GM23338 (cell line): ENCODE data around the gene OSGEPL1. TPM values are rescaled to one million over a fixed set of nuclear protein-coding genes. Genes with fewer than 3 reads are reported as not detected.

Source experiments
- ATAC-seq: fragments of 200-7000 bp; cut with Tn5 transposase; 3 replicates; pipeline ENCODE4 v1.9.1; 2020
- DNase-seq: peaks from one replicate; pipeline ENCODE4 v3.0.0-alpha.2; 2015; ENCODE audit warnings: low spot score
- H2AFZ ChIP-seq: fragments of 200-600 bp; sonication (generic); 2 replicates; pipeline ENCODE4 v1.8.0; 2016; ENCODE audit warnings: antibody characterized with exemption, mild to moderate bottlenecking, moderate library complexity
- H3F3A ChIP-seq: fragments of 200-600 bp; sonication (generic); replicated peaks from 2 replicates; pipeline ENCODE4 v1.8.0; 2017; ENCODE audit warnings: antibody characterized with exemption, mixed run types, low read depth
- H3K27ac ChIP-seq: fragments of 200-600 bp; sonication (generic); 2 replicates; pipeline ENCODE4 v1.6.1; 2016; ENCODE audit warnings: low read depth
- H3K27me3 ChIP-seq: fragments of 200-600 bp; sonication (generic); 2 replicates; pipeline ENCODE4 v1.8.0; 2016; ENCODE audit warnings: mild to moderate bottlenecking, mixed run types, moderate library complexity; ENCODE audit not compliant: insufficient read depth
- H3K36me3 ChIP-seq: fragments of 200-600 bp; sonication (generic); 2 replicates; pipeline ENCODE4 v1.8.0; 2016; ENCODE audit warnings: mild to moderate bottlenecking; ENCODE audit not compliant: insufficient read depth
- H3K4me1 ChIP-seq: fragments of 200-600 bp; sonication (generic); 2 replicates; pipeline ENCODE4 v1.8.0; 2016; ENCODE audit warnings: mild to moderate bottlenecking, moderate library complexity; ENCODE audit not compliant: insufficient read depth
- H3K4me2 ChIP-seq: fragments of 200-600 bp; sonication (generic); 2 replicates; pipeline ENCODE4 v1.7.1; 2017; ENCODE audit warnings: mixed run types
- H3K4me3 ChIP-seq: fragments of 200-600 bp; sonication (generic); 2 replicates; pipeline ENCODE4 v1.6.1; 2016; ENCODE audit warnings: mixed run types
- H3K79me2 ChIP-seq: fragments of 200-600 bp; sonication (generic); replicated peaks from 2 replicates; pipeline ENCODE4 v1.8.0; 2017; ENCODE audit warnings: mild to moderate bottlenecking; ENCODE audit not compliant: insufficient read depth
- H3K9me2 ChIP-seq: fragments of 200-600 bp; sonication (generic); 2 replicates; pipeline ENCODE4 v1.8.0; 2017; ENCODE audit not compliant: insufficient read depth
- H4K20me1 ChIP-seq: fragments of 200-600 bp; sonication (generic); replicated peaks from 2 replicates; pipeline ENCODE4 v1.8.0; 2017; ENCODE audit warnings: mild to moderate bottlenecking; ENCODE audit not compliant: insufficient read depth
- H3K27ac Mint-ChIP-seq: 2 replicates; pipeline ENCODE4 v1.8.0; 2020; ENCODE audit warnings: inconsistent platforms, mild to moderate bottlenecking, moderate library complexity, mixed read lengths
- H3K27me3 Mint-ChIP-seq: 3 replicates; pipeline ENCODE4 v1.8.0; 2022; ENCODE audit warnings: low read depth, mild to moderate bottlenecking, moderate library complexity, mixed read lengths, inconsistent platforms; ENCODE audit not compliant: insufficient read depth, poor library complexity
- H3K36me3 Mint-ChIP-seq: 3 replicates; pipeline ENCODE4 v1.8.0; 2021; ENCODE audit warnings: low read depth, mild to moderate bottlenecking, inconsistent platforms, moderate library complexity, mixed read lengths
- H3K4me1 Mint-ChIP-seq: 3 replicates; pipeline ENCODE4 v1.8.0; 2020; ENCODE audit warnings: mild to moderate bottlenecking, inconsistent platforms, mixed read lengths
- H3K4me3 Mint-ChIP-seq: 3 replicates; pipeline ENCODE4 v1.8.0; 2021; ENCODE audit warnings: moderate library complexity, mild to moderate bottlenecking, inconsistent platforms, mixed read lengths
- H3K9me3 Mint-ChIP-seq: 3 replicates; pipeline ENCODE4 v1.8.0; 2020; ENCODE audit warnings: moderate library complexity, mild to moderate bottlenecking, inconsistent platforms, mixed read lengths
- CTCF ChIP-seq, 2 experiments: fragments of 200-600 bp in 1 of 2; sonication (generic) in 1 of 2; conservative IDR thresholded peaks; 2 replicates each; pipeline versions ENCODE4 v1.5.1 to v1.6.1; 2016 to 2017; ENCODE audit warnings: antibody characterized with exemption in 2 of 2, low read depth in 2 of 2, mild to moderate bottlenecking in 2 of 2, moderate library complexity in 1 of 2
- ETS1 ChIP-seq: IDR thresholded peaks from 2 replicates; pipeline ENCODE4 v1.6.1; 2016; ENCODE audit warnings: antibody characterized with exemption
- EZH2phosphoT487 ChIP-seq: fragments of 200-600 bp; sonication (generic); IDR thresholded peaks from one replicate; pipeline ENCODE4 v1.8.1; 2018; ENCODE audit warnings: antibody characterized with exemption; ENCODE audit not compliant: unreplicated experiment
- JUNB ChIP-seq: IDR thresholded peaks from one replicate; pipeline ENCODE4 v1.6.1; 2016; ENCODE audit warnings: antibody characterized with exemption; ENCODE audit not compliant: unreplicated experiment
- NANOG ChIP-seq: IDR thresholded peaks from 2 replicates; pipeline ENCODE4 v1.6.1; 2016; ENCODE audit warnings: antibody characterized with exemption, borderline replicate concordance
- POLR2AphosphoS5 ChIP-seq: IDR thresholded peaks from 2 replicates; pipeline ENCODE4 v1.6.1; 2016; ENCODE audit warnings: antibody characterized with exemption, low read depth
- STAT1 ChIP-seq: IDR thresholded peaks from one replicate; pipeline ENCODE4 v1.6.1; 2016; ENCODE audit warnings: antibody characterized with exemption; ENCODE audit not compliant: unreplicated experiment
- ZNF462 ChIP-seq: fragments of 250-450 bp; sonication (Bioruptor Pico); IDR thresholded peaks from 2 replicates; pipeline ENCODE4 v1.5.0; 2020; ENCODE audit warnings: mild to moderate bottlenecking, moderate library complexity
- polyA plus RNA-seq: library from polyadenylated mRNA; unstranded; fragments of >200 nt; fragmentation: Nextera tagmentation; extraction: Ambion mirVana; gene quantifications from 2 replicates; pipeline ENCODE4 v1.2.1, GENCODE V29; 2016
- total RNA-seq: library from RNA; depleted of rRNA; stranded (reverse); fragments of >200 nt; shearing (Covaris generic); gene quantifications from 2 replicates; pipeline ENCODE4 v1.2.3, GENCODE V29; 2014

Gene OSGEPL1
- total and polyA plus RNA-seq, 2 experiments from 2014 or later, result 19.6 to 23.1 TPM

GRCh38 chr2:189799030-189799331, 36.4 kb upstream of the OSGEPL1 start (continued):
- TF ChIP-seq ETS1, result no peak
- TF ChIP-seq POLR2AphosphoS5, result no peak

GRCh38 chr2:189798312-189799029, 35.9 kb upstream of the OSGEPL1 start:
- Mint-ChIP-seq H3K36me3 (peaks cover 55% of the 10 kb centered on the region), H3K27me3 (no peaks in the 10 kb centered on the region), H3K4me3 (no peak overlapping the region), H3K27ac (no peak overlapping the region), H3K4me1 (no peaks in the 10 kb centered on the region), H3K9me3 (no peaks in the 10 kb centered on the region)
- H3K36me3 ChIP-seq, result peaks cover 19% of the 10 kb centered on the region; the same call in 1 of the 2 replicates
- H3K27me3 ChIP-seq, result no peaks in the 10 kb centered on the region
- DNase-seq, result no peak
- no peak for ATAC-seq
- TF ChIP-seq NANOG (no peak), CTCF (conservative IDR thresholded peaks at IDR 0.05; ENCODE audit: low read depth in 2 of 2) (peak in 1 of 2 experiments; percentile 55; a peak in 3 of 4 replicates)
- H3F3A ChIP-seq, result no peaks in the 10 kb centered on the region
- H3K27ac ChIP-seq, result no peak overlapping the region
- no peaks in the 10 kb centered on the region for H3K9me2 ChIP-seq
- H4K20me1 ChIP-seq, result 0 out of 2 replicates have a peak, but pooled peaks cover 6% of the 10 kb centered on the region
- H3K4me2 ChIP-seq, result no peak overlapping the region
- H3K4me3 ChIP-seq, result no peak overlapping the region
- H2AFZ ChIP-seq, result no peak overlapping the region
- no peaks in the 10 kb centered on the region for H3K4me1 ChIP-seq
- peaks cover 9% of the 10 kb centered on the region; the same call in 1 of the 2 replicates for H3K79me2 ChIP-seq

- H3K36me3 ChIP-seq, result peaks cover 25% of the 10 kb centered on the region; the same call in 1 of the 2 replicates
- peaks cover 59% of the 10 kb centered on the region for H3K36me3 Mint-ChIP-seq
- no peaks in the 10 kb centered on the region for H3F3A ChIP-seq
- no peak for ATAC-seq
- H4K20me1 ChIP-seq, result 0 out of 2 replicates have a peak, but pooled peaks cover 10% of the 10 kb centered on the region
- no peak for DNase-seq
- H3K79me2 ChIP-seq, result peaks cover 12% of the 10 kb centered on the region; the same call in 1 of the 2 replicates
- H3K4me1 Mint-ChIP-seq, result no peaks in the 10 kb centered on the region
- H3K4me2 ChIP-seq, result no peak overlapping the region
- no peak overlapping the region for H2AFZ ChIP-seq
- H3K27ac ChIP-seq, result no peak overlapping the region
- no peak overlapping the region for H3K27ac Mint-ChIP-seq
- H3K9me3 Mint-ChIP-seq, result no peaks in the 10 kb centered on the region
- no peaks in the 10 kb centered on the region for H3K4me1 ChIP-seq
- H3K27me3 Mint-ChIP-seq, result no peaks in the 10 kb centered on the region
- H3K9me2 ChIP-seq, result no peaks in the 10 kb centered on the region
- no peaks in the 10 kb centered on the region for H3K27me3 ChIP-seq
- no peak overlapping the region for H3K4me3 ChIP-seq
- H3K4me3 Mint-ChIP-seq, result no peak overlapping the region
- TF ChIP-seq NANOG (no peak), ZNF462 (no peak), JUNB (no peak), ETS1 (no peak), POLR2AphosphoS5 (no peak), STAT1 (no peak), EZH2phosphoT487 (no peak)
Measured at GRCh38 chr2:189797902-189798301, 35.3 kb upstream of the OSGEPL1 start.
